Measurements from ENCODE around the gene DSCAM. TPM values are rescaled to one million over a fixed set of nuclear protein-coding genes. Genes with fewer than 3 reads are reported as not detected.

DSCAM gene
- total RNA-seq, 2 donors from 2014 or later, result not detected

DNA sequence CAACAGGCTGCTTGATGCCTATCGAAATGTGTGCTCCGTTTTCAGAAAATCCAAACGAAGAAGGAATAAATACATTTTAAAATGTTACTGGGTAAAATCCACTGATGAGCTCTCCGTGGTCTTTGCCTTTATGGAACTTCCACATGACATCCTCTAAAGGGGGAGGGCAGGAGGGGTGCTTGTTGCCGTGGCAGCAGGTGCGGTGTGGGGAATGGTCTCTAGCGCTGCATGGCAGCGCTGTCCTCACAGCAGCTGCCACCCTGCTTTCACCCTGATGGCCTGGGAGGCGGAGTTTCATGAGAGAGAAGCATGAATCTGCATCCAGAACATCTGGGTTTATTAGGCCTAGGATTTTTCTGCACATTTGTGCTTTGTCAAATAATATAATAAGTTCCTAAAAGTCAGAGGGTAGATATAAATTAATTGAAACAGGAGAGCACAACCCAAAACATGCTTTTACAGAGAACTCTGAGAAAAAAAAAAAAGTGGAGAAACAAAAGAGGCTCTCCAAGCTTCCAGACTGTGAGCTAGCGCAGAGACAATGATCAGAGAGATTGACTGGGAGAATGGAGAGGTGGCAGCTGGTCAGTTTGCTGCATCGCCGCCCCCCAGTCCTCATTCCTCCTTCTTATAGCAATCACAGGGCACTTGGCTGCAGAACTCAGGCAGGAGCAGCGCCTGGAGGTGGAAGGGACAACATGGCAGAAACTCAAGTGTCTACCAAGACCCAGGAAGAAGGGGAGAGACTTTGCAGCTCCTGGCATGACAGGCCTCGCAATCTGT lies 228.6 kb downstream of the DSCAM start:
- Mint-ChIP-seq H3K27me3 (ENCODE audit: low read depth) (no peaks in the 10 kb centered on the region), H3K36me3 (ENCODE audit: insufficient read depth in 2 of 2) (peaks cover 0 to 3% of the 10 kb centered on the region in 2 donors), H3K4me3 (no peak overlapping the region), H3K9me3 (peaks cover 3% of the 10 kb centered on the region in 2 donors), H3K4me1 (ENCODE audit: low read depth) (no peaks in the 10 kb centered on the region), H3K27ac (no peak overlapping the region)
- ATAC-seq (replicated peaks in 1 of 2) (no peak), DNase-seq (no peak)

DNA sequence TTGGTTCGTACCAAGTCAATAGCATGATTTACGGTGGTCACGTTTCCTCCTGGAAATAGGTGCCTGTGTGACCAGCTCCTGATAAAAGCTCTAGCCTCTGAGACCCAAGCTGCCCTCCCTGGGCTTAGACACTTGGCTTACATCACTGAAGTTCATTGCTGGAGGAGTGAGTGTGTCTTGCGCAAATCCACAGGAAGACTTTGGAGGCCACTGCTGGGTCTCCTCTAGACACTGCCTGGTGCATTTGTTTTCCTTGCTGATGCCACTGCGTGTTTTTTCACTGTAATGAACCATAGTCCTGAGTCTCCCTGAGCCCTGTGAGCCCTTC lies 230.6 kb downstream of the DSCAM start:
- no peak overlapping the region for H3K4me3 Mint-ChIP-seq
- peaks cover 2 to 3% of the 10 kb centered on the region in 2 donors for H3K9me3 Mint-ChIP-seq
- no peak for ATAC-seq (replicated peaks in 1 of 2)
- no peak overlapping the region for H3K27ac Mint-ChIP-seq
- H3K27me3 Mint-ChIP-seq (ENCODE audit: low read depth), result no peaks in the 10 kb centered on the region
- no peak for DNase-seq
- H3K4me1 Mint-ChIP-seq (ENCODE audit: low read depth), result no peaks in the 10 kb centered on the region
- H3K36me3 Mint-ChIP-seq (ENCODE audit: insufficient read depth in 2 of 2), result peaks cover 0 to 3% of the 10 kb centered on the region in 2 donors

GRCh38 chr21:40615505-40616376 lies 231.2 kb downstream of the DSCAM start:
- Mint-ChIP-seq H3K9me3 (peaks cover 2 to 3% of the 10 kb centered on the region in 2 donors), H3K27me3 (ENCODE audit: low read depth) (no peaks in the 10 kb centered on the region), H3K4me3 (no peak overlapping the region), H3K36me3 (ENCODE audit: insufficient read depth in 2 of 2) (peaks cover 0 to 3% of the 10 kb centered on the region in 2 donors), H3K4me1 (ENCODE audit: low read depth) (no peaks in the 10 kb centered on the region), H3K27ac (no peak overlapping the region)
- ATAC-seq (replicated peaks in 1 of 2), result no peak
- no peak for DNase-seq

GRCh38 chr21:40613546-40614030 lies 233.4 kb downstream of the DSCAM start:
- Mint-ChIP-seq H3K9me3 (peaks cover 0 to 2% of the 10 kb centered on the region in 2 donors), H3K4me1 (ENCODE audit: low read depth) (no peaks in the 10 kb centered on the region), H3K27me3 (ENCODE audit: low read depth) (no peaks in the 10 kb centered on the region), H3K36me3 (ENCODE audit: insufficient read depth in 2 of 2) (no peaks in the 10 kb centered on the region), H3K4me3 (no peak overlapping the region), H3K27ac (no peak overlapping the region)
- DNase-seq (no peak), ATAC-seq (replicated peaks in 1 of 2) (no peak)

DNA sequence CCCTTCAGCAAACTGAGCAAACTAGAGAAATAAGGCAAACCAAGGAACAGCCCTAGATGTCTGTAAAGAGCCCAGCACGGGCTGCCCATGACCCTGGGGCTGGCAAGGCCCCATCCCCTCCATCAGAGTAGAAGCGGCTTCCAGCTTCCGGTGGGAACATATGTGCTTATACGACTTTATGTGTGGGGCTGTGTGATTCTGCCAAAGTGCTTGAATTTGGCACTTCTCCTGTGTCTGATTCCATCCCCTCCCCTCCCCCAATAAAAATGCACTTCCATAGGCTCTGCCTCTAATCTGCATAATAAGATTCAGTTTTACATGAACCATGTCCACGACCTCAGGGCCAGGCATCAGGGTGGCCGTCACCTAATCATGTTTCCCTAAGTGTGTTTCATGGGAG lies 236.6 kb downstream of the DSCAM start:
- Mint-ChIP-seq H3K27ac (no peak overlapping the region), H3K4me1 (ENCODE audit: low read depth) (no peaks in the 10 kb centered on the region), H3K27me3 (ENCODE audit: low read depth) (no peaks in the 10 kb centered on the region), H3K9me3 (peaks cover 0 to 2% of the 10 kb centered on the region in 2 donors), H3K36me3 (ENCODE audit: insufficient read depth in 2 of 2) (no peaks in the 10 kb centered on the region), H3K4me3 (no peak overlapping the region)
- DNase-seq (no peak), ATAC-seq (replicated peaks in 1 of 2) (no peak)

DNA sequence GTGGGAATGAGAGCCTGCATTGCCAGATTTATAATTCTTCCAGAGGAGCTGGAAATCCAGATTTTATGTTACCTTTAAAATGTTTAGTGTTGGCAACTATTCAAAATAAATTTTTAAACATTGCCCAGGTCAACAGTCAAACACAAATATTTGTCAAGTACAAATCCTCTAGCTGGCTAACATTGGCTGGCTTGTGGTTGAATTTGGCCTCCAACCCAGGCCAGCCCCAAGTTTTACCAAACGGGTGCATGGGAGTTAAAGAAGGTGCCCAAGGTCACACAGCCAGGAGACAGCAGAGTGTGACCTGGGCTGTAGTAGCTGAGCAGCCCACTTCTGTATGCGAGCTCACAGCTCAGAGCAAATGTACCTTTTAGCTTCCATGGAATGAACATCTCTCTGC lies 240.6 kb downstream of the DSCAM start:
- no peaks in the 10 kb centered on the region for H3K27me3 Mint-ChIP-seq (ENCODE audit: low read depth)
- no peak overlapping the region for H3K4me3 Mint-ChIP-seq
- no peaks in the 10 kb centered on the region for H3K36me3 Mint-ChIP-seq (ENCODE audit: insufficient read depth in 2 of 2)
- H3K4me1 Mint-ChIP-seq (ENCODE audit: low read depth), result no peaks in the 10 kb centered on the region
- no peak overlapping the region for H3K27ac Mint-ChIP-seq
- peaks cover 0 to 3% of the 10 kb centered on the region in 2 donors for H3K9me3 Mint-ChIP-seq
- ATAC-seq (replicated peaks in 1 of 2) (no peak), DNase-seq (no peak)

GRCh38 chr21:40605094-40605493 lies 241.9 kb downstream of the DSCAM start:
- Mint-ChIP-seq H3K27me3 (ENCODE audit: low read depth) (no peaks in the 10 kb centered on the region), H3K27ac (no peak overlapping the region), H3K36me3 (ENCODE audit: insufficient read depth in 2 of 2) (no peaks in the 10 kb centered on the region), H3K9me3 (peaks cover 3% of the 10 kb centered on the region in 2 donors), H3K4me3 (no peak overlapping the region), H3K4me1 (ENCODE audit: low read depth) (no peaks in the 10 kb centered on the region)
- no peak for DNase-seq
- no peak for ATAC-seq (replicated peaks in 1 of 2)

- Mint-ChIP-seq H3K4me3 (no peak overlapping the region), H3K36me3 (ENCODE audit: insufficient read depth in 2 of 2) (peaks cover 0 to 4% of the 10 kb centered on the region in 2 donors), H3K4me1 (ENCODE audit: low read depth) (no peaks in the 10 kb centered on the region), H3K27me3 (ENCODE audit: low read depth) (no peaks in the 10 kb centered on the region), H3K27ac (no peak overlapping the region), H3K9me3 (peaks cover 4 to 6% of the 10 kb centered on the region in 2 donors)
- no peak for DNase-seq
- ATAC-seq (replicated peaks in 1 of 2), result no peak
These were observed 243.2 kb downstream of the DSCAM start for GRCh38 chr21:40603774-40604173.

DNA sequence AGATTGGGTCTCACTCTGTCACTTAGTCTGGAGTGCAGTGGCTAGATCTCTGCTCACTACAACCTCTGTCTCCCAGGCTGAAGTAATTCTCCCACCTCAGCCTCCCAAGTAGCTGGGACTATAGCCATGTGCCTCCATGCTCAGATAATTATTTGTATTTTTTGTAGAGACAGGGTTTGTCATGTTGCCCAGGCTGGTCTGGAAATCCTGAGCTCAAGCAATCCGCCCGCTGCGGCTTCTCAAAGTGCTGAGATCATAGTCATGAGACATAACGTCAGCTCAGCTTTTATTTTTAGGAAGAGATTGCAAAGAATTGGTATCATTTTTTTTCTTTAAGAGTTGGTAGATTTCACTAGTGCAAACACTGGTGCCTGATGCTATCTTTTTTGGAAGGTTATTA lies 244.9 kb downstream of the DSCAM start:
- Mint-ChIP-seq H3K4me3 (no peak overlapping the region), H3K36me3 (ENCODE audit: insufficient read depth in 2 of 2) (peaks cover 0 to 4% of the 10 kb centered on the region in 2 donors)

DNA sequence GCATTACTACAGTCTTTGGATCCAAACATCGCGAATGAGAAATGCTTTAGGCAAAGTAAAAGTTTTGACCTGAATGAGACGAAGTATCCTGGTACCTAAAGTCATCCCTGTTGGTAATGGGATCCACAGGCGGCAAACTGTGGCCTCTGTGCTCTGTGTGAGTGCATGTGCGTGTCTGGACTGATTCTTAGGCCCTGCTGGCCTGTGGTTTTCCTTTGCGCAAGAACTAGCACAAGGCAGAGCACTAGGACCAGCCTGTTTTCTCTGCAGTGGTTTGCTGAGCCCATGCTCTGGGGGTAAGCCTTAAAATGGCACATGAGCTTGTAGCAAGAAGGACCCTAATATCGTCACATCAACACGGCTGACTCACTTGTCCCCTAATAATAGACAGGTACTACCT lies 251.2 kb downstream of the DSCAM start:
- H3K27me3 Mint-ChIP-seq (ENCODE audit: low read depth), result no peaks in the 10 kb centered on the region
- DNase-seq, result no peak
- peaks cover 0 to 4% of the 10 kb centered on the region in 2 donors for H3K36me3 Mint-ChIP-seq (ENCODE audit: insufficient read depth in 2 of 2)
- H3K9me3 Mint-ChIP-seq, result peaks cover 8% of the 10 kb centered on the region in 2 donors
- no peak overlapping the region for H3K27ac Mint-ChIP-seq
- ATAC-seq (replicated peaks in 1 of 2), result no peak
- no peaks in the 10 kb centered on the region for H3K4me1 Mint-ChIP-seq (ENCODE audit: low read depth)
- H3K4me3 Mint-ChIP-seq, result no peak overlapping the region

More for the DNA sequence above, 244.9 kb downstream of the DSCAM start:
- peaks cover 7 to 9% of the 10 kb centered on the region in 2 donors for H3K9me3 Mint-ChIP-seq
- no peaks in the 10 kb centered on the region for H3K27me3 Mint-ChIP-seq (ENCODE audit: low read depth)
- no peaks in the 10 kb centered on the region for H3K4me1 Mint-ChIP-seq (ENCODE audit: low read depth)
- no peak for DNase-seq
- no peak overlapping the region for H3K27ac Mint-ChIP-seq
- ATAC-seq (replicated peaks in 1 of 2), result no peak

- Mint-ChIP-seq H3K36me3 (ENCODE audit: insufficient read depth in 2 of 2) (peaks cover 0 to 4% of the 10 kb centered on the region in 2 donors), H3K4me3 (no peak overlapping the region), H3K27ac (no peak overlapping the region), H3K9me3 (peaks cover 5 to 9% of the 10 kb centered on the region in 2 donors), H3K4me1 (ENCODE audit: low read depth) (no peaks in the 10 kb centered on the region), H3K27me3 (ENCODE audit: low read depth) (no peaks in the 10 kb centered on the region)
- DNase-seq (no peak), ATAC-seq (replicated peaks in 1 of 2) (no peak)
These were observed 259.1 kb downstream of the DSCAM start for GRCh38 chr21:40587736-40588346.

- Mint-ChIP-seq H3K4me1 (ENCODE audit: low read depth) (no peaks in the 10 kb centered on the region), H3K4me3 (no peak overlapping the region), H3K27ac (no peak overlapping the region), H3K9me3 (peaks cover 7 to 8% of the 10 kb centered on the region in 2 donors), H3K27me3 (ENCODE audit: low read depth) (no peaks in the 10 kb centered on the region), H3K36me3 (ENCODE audit: insufficient read depth in 2 of 2) (peaks cover 0 to 4% of the 10 kb centered on the region in 2 donors)
- DNase-seq (no peak), ATAC-seq (replicated peaks in 1 of 2) (no peak)
These were observed 260.4 kb downstream of the DSCAM start for GRCh38 chr21:40586575-40586974.
